ENCODE measurements around the gene SECISBP2L. TPM values are rescaled to one million over a fixed set of nuclear protein-coding genes. Genes with fewer than 3 reads are reported as not detected.

Gene SECISBP2L
- polyA plus RNA-seq, 1 experiment: 41.3 TPM

- no peak overlapping the region for H3K4me3 ChIP-seq (ENCODE audit: low read depth, low read length)
- H3K27me3 ChIP-seq (ENCODE audit: control insufficient read depth, insufficient read depth, low read length): no peaks in the 10 kb centered on the region
- no peaks in the 10 kb centered on the region for H3K9me3 ChIP-seq (ENCODE audit: control insufficient read depth, insufficient read depth, low read length)
- POLR2A ChIA-PET: no interaction called here
- no peak overlapping the region for H3K27ac ChIP-seq (ENCODE audit: low read depth, low read length)
- TF ChIP-seq CTCF (IDR thresholded peaks at IDR 0.05; ENCODE audit: low read depth, low read length): no peak
- DNase-seq (ENCODE audit: low read depth, low spot score): no peak
- CTCF ChIA-PET: interaction anchor here (0.8 to 3.7 kb wide), 2 partner anchors 11 to 125 kb away, joined by 4 to 35 read pairs; no protein-coding TSS in a partner anchor
Observed at GRCh38 chr15:48987142-48987541, 59.1 kb downstream of the SECISBP2L start.

GRCh38 chr15:48986240-48986639, 60.0 kb downstream of the SECISBP2L start:
- Histone ChIP-seq H3K4me3 (ENCODE audit: low read depth, low read length) (no peak overlapping the region), H3K9me3 (ENCODE audit: control insufficient read depth, insufficient read depth, low read length) (no peaks in the 10 kb centered on the region), H3K27me3 (ENCODE audit: control insufficient read depth, insufficient read depth, low read length) (no peaks in the 10 kb centered on the region), H3K27ac (ENCODE audit: low read depth, low read length) (no peak overlapping the region)
- CTCF ChIA-PET: interaction anchor here (0.8 to 3.7 kb wide), 3 partner anchors 10 to 160 kb away, joined by 4 to 35 read pairs (median 4); no protein-coding TSS in a partner anchor
- POLR2A ChIA-PET: no interaction called here
- no peak for TF ChIP-seq CTCF (IDR thresholded peaks at IDR 0.05; ENCODE audit: low read depth, low read length)
- DNase-seq (ENCODE audit: low read depth, low spot score): no peak

GRCh38 chr15:48985516-48985915, 60.7 kb downstream of the SECISBP2L start:
- Histone ChIP-seq H3K27ac (ENCODE audit: low read depth, low read length) (no peak overlapping the region), H3K27me3 (ENCODE audit: control insufficient read depth, insufficient read depth, low read length) (no peaks in the 10 kb centered on the region), H3K9me3 (ENCODE audit: control insufficient read depth, insufficient read depth, low read length) (no peaks in the 10 kb centered on the region), H3K4me3 (ENCODE audit: low read depth, low read length) (no peak overlapping the region)
- ChIA-PET CTCF (interaction anchor here (0.6 to 3.7 kb wide), 2 partner anchors 10 to 17 kb away, joined by 5 to 35 read pairs; no protein-coding TSS in a partner anchor), POLR2A (no interaction called here)
- no peak for TF ChIP-seq CTCF (IDR thresholded peaks at IDR 0.05; ENCODE audit: low read depth, low read length)
- no peak for DNase-seq (ENCODE audit: low read depth, low spot score)

GRCh38 chr15:48984811-48985352, 61.4 kb downstream of the SECISBP2L start:
- Histone ChIP-seq H3K4me3 (ENCODE audit: low read depth, low read length) (no peak overlapping the region), H3K27me3 (ENCODE audit: control insufficient read depth, insufficient read depth, low read length) (no peaks in the 10 kb centered on the region), H3K27ac (ENCODE audit: low read depth, low read length) (no peak overlapping the region), H3K9me3 (ENCODE audit: control insufficient read depth, insufficient read depth, low read length) (no peaks in the 10 kb centered on the region)
- CTCF ChIA-PET: interaction anchor here (0.6 to 3.7 kb wide), 2 partner anchors 9 to 16 kb away, joined by 5 to 35 read pairs; no protein-coding TSS in a partner anchor
- POLR2A ChIA-PET: interaction anchor here (0.8 kb wide), 1 partner anchor 9 kb away, joined by 4 read pairs; no protein-coding TSS in a partner anchor
- no peak for DNase-seq (ENCODE audit: low read depth, low spot score)
- no peak for TF ChIP-seq CTCF (IDR thresholded peaks at IDR 0.05; ENCODE audit: low read depth, low read length)

GRCh38 chr15:48984021-48984710, 62.1 kb downstream of the SECISBP2L start:
- Histone ChIP-seq H3K4me3 (ENCODE audit: low read depth, low read length) (no peak overlapping the region), H3K27ac (ENCODE audit: low read depth, low read length) (no peak overlapping the region), H3K27me3 (ENCODE audit: control insufficient read depth, insufficient read depth, low read length) (no peaks in the 10 kb centered on the region), H3K9me3 (ENCODE audit: control insufficient read depth, insufficient read depth, low read length) (no peaks in the 10 kb centered on the region)
- no peak for TF ChIP-seq CTCF (IDR thresholded peaks at IDR 0.05; ENCODE audit: low read depth, low read length)
- POLR2A ChIA-PET: interaction anchor here (0.8 kb wide), 1 partner anchor 9 kb away, joined by 4 read pairs; no protein-coding TSS in a partner anchor
- no peak for DNase-seq (ENCODE audit: low read depth, low spot score)
- CTCF ChIA-PET: interaction anchor here (3.7 kb wide), 1 partner anchor 8 kb away, joined by 35 read pairs; no protein-coding TSS in a partner anchor

All from AG04450 (cell line).